Posterior cingulate gyrus (tissue), 11 donors: ENCODE results near the gene ACADSB.

Experiments
- DNase-seq, 10 donors: peaks; one replicate each; pipeline versions ENCODE4 v3.0.0 to v3.0.0-alpha.2; 2020 to 2021; ENCODE audit warnings: mixed read lengths in 3 of 10
- intact Hi-C: fragments of 100-400 bp; cut with DNase I; formaldehyde crosslinking; loops from one replicate; pipeline ENCODE4 v1.15.1; 2023

The ACADSB gene

GRCh38 chr10:123092635-123093414 lies 84.0 kb downstream of the ACADSB start:
- no peak for DNase-seq
- intact Hi-C loops, result no loop called here

- DNase-seq, result no peak
- intact Hi-C loops, result no loop called here
Observed at GRCh38 chr10:123093489-123093888, 84.7 kb downstream of the ACADSB start.

- DNase-seq, result no peak
Observed at GRCh38 chr10:123096452-123096851, 87.6 kb downstream of the ACADSB start.

GRCh38 chr10:123097039-123097438 lies 88.2 kb downstream of the ACADSB start:
- intact Hi-C loops, result no loop called here
- peak in 1 of 10 donors; percentile 63 for DNase-seq

More at GRCh38 chr10:123096452-123096851, 87.6 kb downstream of the ACADSB start:
- intact Hi-C loops, result no loop called here

GRCh38 chr10:123100030-123100762 lies 91.4 kb downstream of the ACADSB start:
- no peak for DNase-seq
- intact Hi-C loops, result no loop called here

- intact Hi-C loops, result no loop called here
- no peak for DNase-seq
Observed at GRCh38 chr10:123101872-123102271, 93.1 kb downstream of the ACADSB start.

GRCh38 chr10:123102673-123103072 lies 93.9 kb downstream of the ACADSB start:
- no peak for DNase-seq

GRCh38 chr10:123103944-123104343 lies 95.1 kb downstream of the ACADSB start:
- intact Hi-C loops, result no loop called here
- DNase-seq, result no peak

More at GRCh38 chr10:123102673-123103072, 93.9 kb downstream of the ACADSB start:
- intact Hi-C loops, result no loop called here
